ENCODE data around the gene F8A1.
"Not testable (repeated sequence)": the region's sequence is repeated elsewhere in the genome, so short reads cannot be mapped to it uniquely, and the experiment has no call there.

F8A1 gene

DNA sequence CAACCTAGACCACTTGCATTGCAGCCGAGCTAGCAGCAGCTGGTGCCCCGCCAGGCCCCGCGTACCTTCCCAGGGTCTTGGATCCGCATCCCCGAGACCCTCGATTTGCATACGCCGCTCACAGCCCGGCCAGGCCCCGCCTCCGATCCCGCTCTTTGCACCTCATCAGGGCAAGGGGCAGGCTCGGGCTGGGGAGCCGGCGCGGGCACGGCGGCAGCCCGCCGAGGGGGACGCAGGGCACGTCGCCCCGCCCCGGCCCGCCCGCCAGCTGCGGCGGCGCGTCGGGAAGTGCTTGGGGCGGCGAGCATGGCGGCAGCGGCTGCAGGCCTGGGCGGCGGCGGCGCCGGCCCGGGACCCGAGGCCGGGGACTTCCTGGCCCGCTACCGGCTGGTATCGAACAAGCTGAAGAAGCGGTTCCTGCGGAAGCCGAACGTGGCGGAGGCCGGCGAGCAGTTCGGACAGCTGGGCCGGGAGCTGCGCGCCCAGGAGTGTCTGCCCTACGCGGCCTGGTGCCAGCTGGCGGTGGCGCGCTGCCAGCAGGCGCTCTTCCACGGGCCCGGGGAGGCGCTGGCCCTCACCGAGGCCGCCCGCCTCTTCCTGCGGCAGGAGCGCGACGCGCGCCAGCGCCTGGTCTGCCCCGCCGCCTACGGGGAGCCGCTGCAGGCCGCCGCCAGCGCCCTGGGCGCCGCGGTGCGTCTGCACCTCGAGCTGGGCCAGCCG is at the start of gene F8A1:
TSS of gene F8A1 (plus strand) at position 287 of the 720 bp plus-strand sequence. CDS start at position 307, 20 bp downstream.
- DNase-seq, result not testable (repeated sequence)

DNA sequence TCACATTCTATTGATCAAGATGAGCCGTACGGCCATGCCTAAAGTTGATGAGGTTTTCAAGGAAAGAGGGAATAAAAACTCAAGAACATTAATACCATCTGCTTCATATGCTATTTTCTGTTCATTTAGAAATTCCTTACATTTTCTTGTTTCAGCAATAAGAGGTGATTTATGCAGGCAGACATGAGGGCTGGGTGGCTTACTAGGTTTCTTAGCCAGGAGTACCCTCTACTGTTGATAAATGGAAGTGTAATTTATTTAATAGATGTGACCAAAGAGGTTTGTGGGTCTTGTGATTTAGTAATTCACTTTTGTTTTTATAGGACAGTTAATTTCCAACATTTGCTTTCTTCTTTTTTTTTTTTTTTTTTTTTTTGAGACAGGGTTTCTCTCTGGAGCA is 45.3 kb upstream of the F8A1 start:
- DNase-seq, result peak; percentile 1 to 75 (median 66)

DNA sequence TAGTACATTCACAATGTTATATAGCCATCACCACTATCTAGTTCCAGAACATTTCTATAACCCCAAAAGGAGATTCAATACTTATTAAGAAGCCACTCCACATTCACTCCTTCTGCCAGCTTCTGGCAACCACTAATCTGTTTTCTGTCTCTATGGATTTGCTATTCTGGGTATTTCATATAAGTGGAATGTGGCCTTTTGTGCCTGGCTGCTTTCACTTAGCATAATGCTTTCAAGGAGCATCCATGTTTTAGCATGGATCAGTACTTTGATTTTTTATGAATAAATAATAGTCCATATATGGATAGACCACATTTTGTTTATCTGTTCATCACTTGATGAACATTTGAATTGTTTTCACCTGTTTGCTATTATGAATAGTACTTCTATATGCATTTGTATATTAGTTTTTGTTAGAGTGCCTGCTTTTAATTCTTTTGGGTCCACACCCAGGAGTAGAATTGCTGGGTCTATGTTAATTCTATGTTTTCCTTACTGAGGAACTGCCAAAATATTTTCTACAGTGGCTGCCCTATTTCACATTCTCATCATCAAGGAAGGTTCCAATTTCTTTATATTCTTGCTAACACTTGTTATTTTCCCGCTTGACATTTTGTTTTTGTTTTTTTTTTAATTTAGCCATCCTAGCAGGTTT is 35.1 kb upstream of the F8A1 start:
- no peak for DNase-seq

DNA sequence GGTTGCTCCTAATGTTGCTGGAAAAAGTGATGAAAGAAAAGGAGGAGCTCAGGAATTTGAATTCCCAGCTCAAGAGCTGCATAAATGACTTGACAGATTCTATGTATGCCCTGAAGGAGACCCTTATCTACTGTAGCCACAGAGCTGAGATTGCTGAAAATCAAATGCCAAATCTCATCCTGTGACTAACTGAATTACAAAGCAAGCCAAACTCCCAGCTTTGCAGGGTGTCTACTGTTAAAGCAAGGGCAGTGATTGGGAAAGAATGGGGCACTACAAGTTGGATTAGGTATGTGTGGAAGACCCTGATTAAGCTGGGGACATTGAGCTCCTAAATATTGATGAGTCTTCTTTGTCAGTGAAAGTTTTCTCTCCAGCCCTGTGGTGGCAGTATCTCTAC is 30.9 kb upstream of the F8A1 start:
- DNase-seq, result no peak

DNA sequence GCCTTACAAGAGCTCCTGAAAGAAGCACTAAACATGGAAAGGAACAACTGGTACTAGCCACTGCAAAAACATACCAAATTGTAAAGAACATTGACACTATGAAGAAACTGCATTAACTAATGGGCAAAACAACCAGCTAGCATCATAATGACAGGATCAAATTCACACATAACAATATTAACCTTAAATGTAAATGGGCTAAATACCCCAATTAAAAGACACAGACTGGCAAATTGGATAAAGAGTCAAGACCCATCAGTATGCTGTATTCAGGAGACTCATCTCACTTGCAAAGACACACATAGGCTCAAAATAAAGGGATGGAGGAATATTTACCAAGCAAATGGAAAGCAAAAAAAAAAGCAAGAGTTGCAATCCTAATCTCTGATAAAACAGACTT is 17.6 kb upstream of the F8A1 start:
- not testable (repeated sequence) for DNase-seq

DNA sequence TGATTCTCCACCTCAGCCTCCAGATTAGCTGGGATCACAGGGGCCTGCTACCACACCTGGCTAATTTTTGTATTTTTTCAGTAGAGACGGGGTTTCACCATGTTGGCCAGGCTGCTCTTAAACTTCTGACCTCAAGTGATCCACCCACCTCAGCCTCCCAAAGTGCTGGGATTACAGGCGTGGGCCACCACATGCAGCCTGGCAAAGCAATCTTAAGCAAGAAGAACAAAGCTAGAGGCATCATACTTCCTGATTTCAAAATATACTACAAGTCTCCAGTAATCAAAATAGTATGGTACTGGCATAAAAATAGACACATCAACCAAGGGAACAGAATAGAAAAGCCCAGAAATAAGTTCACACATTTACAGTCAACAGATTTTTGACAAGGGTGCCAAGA is 12.8 kb upstream of the F8A1 start:
- no peak for DNase-seq

DNA sequence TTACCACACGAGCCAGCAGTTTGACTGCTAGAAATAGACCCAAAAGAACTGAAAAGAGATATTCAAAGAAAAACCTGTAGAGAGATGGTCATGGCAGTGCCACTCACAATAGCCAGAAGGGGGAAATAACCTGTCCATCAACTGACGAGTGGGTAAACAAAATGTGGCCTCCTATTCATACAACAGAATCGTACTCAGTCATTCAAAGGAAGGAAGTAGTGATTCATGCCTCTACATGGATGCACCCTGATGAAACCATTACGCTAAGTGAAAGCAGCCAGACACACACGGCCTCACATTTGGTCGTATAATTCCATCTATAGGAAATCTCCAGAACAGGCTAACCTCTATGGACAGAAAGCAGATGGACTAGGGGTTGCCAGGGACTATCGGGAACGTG is 2.1 kb upstream of the F8A1 start:
- DNase-seq, result not testable (repeated sequence)

DNA sequence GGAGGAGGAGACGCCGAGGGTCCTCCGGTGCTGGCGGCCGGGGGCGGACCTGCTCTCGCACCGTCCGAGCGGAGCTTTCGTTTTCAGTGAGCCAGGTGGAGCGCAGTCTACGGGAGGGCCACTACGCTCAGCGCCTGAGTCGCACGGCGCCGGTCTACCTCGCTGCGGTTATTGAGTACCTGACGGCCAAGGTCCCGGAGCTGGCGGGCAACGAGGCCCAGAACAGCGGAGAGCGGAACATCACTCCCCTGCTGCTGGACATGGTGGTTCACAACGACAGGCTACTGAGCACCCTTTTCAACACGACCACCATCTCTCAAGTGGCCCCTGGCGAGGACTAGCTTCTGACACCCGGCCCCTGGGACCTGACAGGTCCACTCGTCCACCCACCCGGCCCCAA is 1.1 kb upstream of the F8A1 start:
- DNase-seq, result not testable (repeated sequence)

DNA sequence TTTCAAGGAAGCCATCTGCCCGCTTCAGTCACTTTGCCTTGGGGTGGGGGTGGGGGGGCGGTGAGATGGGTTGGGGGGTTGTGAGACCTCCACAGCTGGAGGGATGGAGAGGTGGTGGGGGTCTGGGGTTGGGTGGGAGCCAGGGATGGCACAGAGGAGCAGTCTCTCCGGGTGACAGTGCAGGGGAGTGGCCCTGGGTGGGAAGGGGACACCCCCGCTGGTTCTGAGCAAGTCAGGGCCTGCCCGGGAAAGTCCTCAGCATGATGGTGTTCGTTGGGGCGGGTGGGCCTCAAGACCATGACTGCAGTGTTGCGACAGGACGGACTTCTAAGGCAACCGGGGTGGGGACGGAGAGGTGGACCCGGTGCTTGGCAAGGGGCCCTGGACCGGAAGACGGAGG is 606 bp upstream of the F8A1 start:
- not testable (repeated sequence) for DNase-seq

DNA sequence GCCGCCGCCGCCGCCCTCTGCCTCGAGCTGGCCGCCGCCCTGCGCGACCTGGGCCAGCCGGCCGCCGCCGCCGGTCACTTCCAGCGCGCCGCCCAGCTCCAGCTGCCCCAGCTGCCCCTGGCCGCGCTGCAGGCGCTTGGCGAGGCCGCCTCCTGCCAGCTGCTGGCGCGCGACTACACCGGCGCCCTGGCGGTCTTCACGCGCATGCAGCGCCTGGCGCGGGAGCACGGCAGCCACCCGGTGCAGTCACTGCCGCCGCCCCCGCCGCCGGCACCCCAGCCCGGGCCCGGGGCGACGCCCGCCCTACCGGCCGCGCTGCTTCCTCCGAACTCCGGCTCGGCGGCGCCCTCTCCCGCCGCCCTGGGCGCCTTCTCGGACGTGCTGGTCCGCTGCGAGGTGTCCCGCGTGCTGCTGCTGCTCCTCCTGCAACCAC is 650 bp downstream of the F8A1 start:
- DNase-seq, result not testable (repeated sequence)

DNA sequence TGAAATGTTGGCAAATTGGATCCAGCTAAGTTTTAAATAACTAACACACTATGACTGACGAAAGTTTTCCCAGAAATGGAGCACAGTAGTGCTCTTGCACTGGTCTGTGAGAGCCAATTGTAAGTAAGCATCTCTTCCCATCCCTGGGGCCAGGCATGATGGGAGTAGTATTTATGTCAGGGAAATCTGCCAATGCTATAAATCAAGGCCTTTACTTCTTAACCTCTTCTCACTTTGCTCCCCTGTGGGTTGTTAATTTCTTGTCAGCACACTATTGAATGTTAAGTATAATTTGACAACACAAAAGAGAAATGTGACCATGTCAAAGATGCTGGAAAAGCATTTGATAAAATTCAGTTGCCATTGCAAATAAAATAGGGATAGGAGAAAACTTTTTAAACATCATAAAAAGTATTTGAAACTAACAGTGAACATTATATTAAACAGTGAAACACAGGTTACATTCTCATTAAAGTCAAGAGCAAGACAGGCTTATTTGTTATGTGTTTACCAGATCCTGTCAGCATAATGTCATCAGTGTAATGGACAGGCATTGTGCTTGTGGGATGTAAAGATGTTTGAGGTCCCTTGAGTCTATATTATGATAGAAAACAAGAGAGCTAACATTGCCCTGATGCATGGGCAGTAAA is 5.0 kb downstream of the F8A1 start:
- peak in 2 of 3 experiments; percentile 25 to 61 for DNase-seq

DNA sequence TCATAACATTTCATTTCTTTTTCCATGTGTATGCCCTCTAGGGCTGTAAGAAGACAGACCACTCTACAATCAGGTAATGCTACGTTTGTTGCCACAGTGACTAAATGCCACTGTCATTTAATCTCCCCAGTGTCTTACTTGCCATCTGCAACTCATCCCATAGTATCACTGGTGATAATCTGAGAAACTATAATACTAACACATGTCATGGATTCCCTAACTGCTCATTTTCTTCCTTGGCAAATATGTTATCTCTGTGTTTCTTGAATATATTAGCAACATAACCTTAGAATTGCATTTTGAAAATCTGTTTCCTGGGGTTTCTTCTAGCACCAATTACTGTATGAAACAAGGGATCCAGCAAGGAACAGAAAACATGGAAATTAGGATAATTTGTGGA is 6.1 kb downstream of the F8A1 start:
- no peak for DNase-seq

DNA sequence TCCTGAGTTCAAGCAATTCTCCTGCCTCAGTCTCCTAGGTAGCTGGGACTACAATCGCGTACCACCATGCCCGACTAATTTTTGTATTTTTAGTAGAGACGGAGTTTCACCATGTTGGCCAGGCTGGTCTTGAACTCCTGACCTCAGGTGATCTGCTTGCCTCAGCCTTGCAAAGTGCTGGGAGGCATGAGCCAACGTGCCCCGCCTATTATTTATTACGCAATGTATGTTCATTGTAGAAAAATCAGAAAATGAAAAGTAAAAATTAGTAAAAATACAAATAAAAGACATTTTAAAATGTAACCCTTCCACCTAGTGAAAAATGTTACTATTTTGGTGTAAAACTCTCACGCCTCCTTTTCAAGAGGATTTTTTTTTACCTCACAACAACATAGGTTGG is 14.2 kb downstream of the F8A1 start:
- DNase-seq, result no peak

DNA sequence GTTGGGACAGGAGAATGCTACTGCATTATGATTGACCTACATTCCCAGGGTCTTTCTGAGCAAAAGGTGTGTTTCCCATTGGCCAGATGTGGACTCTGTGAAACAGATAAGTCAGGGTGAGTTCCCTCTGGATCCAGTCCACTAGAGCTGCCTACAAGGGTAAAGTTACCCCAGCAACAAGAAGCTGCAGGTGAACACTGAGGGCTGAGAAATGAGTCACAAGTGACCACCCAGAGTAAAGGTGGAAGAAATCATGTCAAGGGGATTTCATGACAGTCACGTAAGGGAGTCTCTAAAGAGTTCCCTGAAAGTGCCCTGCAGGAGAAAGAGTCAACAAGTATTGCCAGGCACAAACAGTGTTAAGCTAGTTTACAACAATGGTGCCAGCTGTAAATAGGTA is 16.3 kb downstream of the F8A1 start:
- DNase-seq, result no peak

DNA sequence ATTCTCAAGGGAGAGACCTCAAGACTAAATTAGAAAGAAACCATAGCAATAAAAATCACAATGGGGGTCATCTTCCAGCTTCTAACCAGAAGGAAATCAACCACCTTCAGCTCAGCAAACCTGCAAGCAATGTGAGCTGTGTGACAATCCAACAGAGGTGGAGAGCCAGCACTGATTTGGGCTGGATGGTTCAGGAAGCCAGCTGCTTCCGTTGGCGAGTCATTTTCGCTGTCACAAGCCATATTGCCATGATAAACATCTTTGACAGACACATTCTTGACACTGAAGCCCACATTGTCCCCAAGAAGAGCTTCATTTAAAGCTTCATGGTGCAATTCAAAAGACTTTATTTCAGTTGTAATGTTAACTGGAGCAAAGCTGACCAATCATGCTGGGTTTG is 22.7 kb downstream of the F8A1 start:
- DNase-seq, result no peak

DNA sequence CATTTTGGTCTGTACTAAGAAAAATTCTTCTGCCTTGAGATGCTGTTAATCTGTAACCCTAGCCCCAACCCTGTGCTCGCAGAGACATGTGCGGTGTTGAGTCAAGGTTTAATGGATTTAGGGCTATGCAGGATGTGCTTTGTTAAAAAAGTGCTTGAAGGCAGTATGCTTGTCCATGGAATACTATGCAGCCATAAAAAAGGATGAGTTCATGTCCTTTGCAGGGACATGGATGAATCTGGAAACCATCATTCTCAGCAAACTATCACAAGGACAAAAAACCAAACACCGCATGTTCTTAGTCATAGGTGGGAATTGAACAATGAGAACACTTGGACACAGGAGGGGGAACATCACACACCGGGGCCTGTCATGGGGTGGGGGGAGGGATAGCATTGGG is 23.9 kb downstream of the F8A1 start:
- DNase-seq, result not testable (repeated sequence)

DNA sequence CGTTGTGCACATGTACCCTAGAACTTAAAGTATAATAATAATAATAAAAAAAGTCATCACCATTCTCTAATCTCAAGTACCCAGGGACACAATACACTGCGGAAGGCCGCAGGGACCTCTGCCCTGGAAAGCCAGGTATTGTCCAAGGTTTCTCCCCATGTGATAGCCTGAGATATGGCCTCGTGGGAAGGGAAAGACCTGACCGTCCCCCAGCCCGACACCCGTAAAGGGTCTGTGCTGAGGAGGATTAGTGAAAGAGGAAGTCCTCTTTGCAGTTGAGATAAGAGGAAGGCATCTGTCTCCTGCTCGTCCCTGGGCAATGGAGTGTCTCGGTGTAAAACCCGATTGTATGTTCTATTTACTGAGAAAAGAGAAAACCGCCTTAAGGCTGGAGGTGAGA is 24.4 kb downstream of the F8A1 start:
- DNase-seq, result not testable (repeated sequence)

DNA sequence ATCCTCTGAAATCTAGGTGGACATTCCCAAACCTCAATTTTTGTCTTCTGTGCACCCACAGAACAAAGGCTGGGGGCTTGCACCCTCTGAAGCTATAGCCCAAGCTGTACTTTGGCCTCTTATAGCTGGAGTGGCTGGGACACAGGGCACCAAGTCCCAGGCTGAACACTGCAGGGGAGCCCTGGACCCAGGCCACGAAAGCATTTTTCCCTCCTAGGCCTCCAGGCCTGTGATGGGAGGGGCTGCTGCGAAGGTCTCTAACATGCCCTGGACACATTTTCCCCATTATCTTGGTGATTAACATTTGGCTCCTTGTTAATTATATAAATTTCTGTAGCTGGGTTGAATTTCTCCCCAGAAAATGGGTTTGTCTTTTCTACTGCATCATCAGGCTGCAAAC is 27.9 kb downstream of the F8A1 start:
- no peak for DNase-seq

DNA sequence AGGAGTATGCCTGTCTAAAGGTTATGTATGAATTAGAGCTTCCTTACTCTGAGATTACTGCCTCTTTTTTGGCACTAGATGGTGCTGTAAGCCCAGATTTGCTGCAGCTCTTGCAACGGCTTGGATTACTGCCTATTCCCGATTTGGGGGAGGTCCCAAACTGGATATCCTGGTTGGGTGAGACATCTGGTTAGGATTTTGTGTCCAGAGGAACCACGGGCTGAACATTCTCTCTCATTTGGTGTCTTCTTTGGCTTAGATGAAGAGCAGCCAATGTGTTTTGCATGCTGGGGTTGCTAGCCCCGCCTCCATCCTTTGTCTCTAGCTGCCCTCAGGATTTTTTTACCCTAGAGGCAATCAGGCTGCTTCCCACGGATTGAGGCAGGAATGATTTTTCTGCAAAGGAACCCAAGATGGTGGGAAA is 31.9 kb downstream of the F8A1 start:
- peak; percentile 66 to 88 (median 85) for DNase-seq

DNA sequence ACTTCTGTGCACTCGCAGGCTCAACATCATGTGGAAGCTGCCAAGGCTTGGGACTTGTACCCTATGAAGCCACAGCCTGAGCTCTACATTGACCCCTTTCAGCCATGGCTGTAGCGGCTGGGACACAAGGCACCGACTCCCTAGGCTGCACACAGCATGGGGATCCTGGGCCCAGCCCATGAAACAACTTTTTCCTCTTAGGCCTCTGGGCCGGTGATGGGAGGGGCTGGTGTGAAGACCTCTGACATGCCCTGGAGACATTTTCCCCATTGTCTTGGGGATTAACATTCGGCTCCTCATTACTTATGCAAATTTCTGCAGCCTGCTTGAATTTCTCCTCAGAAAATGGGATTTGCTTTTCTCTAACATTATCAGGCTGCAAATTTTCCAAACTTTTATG is 38.6 kb downstream of the F8A1 start:
- not testable (repeated sequence) for DNase-seq

Measured in NCI-H1417 (cell line).